Measurements from ENCODE around the gene METAP2.

Gene METAP2

GRCh38 chr12:95513599-95513998 is 39.6 kb downstream of the METAP2 start:
- TF ChIP-seq CTCF (IDR thresholded peaks at IDR 0.05; ENCODE audit: low read depth, low read length), result no peak
- no peak overlapping the region for H3K4me3 ChIP-seq (replicated peaks in 1 of 2; ENCODE audit: low read depth in 2 of 2, low read length in 2 of 2)
- no peak for DNase-seq (ENCODE audit: low read depth in 2 of 2)

GRCh38 chr12:95515197-95515596 is 41.2 kb downstream of the METAP2 start:
- no peak overlapping the region for H3K4me3 ChIP-seq (replicated peaks in 1 of 2; ENCODE audit: low read depth in 2 of 2, low read length in 2 of 2)
- TF ChIP-seq CTCF (IDR thresholded peaks at IDR 0.05; ENCODE audit: low read depth, low read length), result no peak
- DNase-seq (ENCODE audit: low read depth in 2 of 2), result no peak

- no peak for DNase-seq (ENCODE audit: low read depth in 2 of 2)
- H3K4me3 ChIP-seq (replicated peaks in 1 of 2; ENCODE audit: low read depth in 2 of 2, low read length in 2 of 2), result no peak overlapping the region
- no peak for TF ChIP-seq CTCF (IDR thresholded peaks at IDR 0.05; ENCODE audit: low read depth, low read length)
Measured at GRCh38 chr12:95516757-95517156, 42.8 kb downstream of the METAP2 start.

- TF ChIP-seq CTCF (IDR thresholded peaks at IDR 0.05; ENCODE audit: low read depth, low read length), result no peak
- no peak for DNase-seq (ENCODE audit: low read depth in 2 of 2)
- H3K4me3 ChIP-seq (replicated peaks in 1 of 2; ENCODE audit: low read depth in 2 of 2, low read length in 2 of 2), result no peak overlapping the region
Measured at GRCh38 chr12:95517246-95517645, 43.3 kb downstream of the METAP2 start.

GRCh38 chr12:95518944-95519343 is 45.0 kb downstream of the METAP2 start:
- H3K4me3 ChIP-seq (replicated peaks in 1 of 2; ENCODE audit: low read depth in 2 of 2, low read length in 2 of 2), result no peak overlapping the region
- no peak for DNase-seq (ENCODE audit: low read depth in 2 of 2)
- TF ChIP-seq CTCF (IDR thresholded peaks at IDR 0.05; ENCODE audit: low read depth, low read length), result no peak

- H3K4me3 ChIP-seq (replicated peaks in 1 of 2; ENCODE audit: low read depth in 2 of 2, low read length in 2 of 2), result no peak overlapping the region
- no peak for DNase-seq (ENCODE audit: low read depth in 2 of 2)
- no peak for TF ChIP-seq CTCF (IDR thresholded peaks at IDR 0.05; ENCODE audit: low read depth, low read length)
Measured at GRCh38 chr12:95520816-95521215, 46.9 kb downstream of the METAP2 start.

GRCh38 chr12:95522692-95523091 is 48.7 kb downstream of the METAP2 start:
- no peak for TF ChIP-seq CTCF (IDR thresholded peaks at IDR 0.05; ENCODE audit: low read depth, low read length)
- DNase-seq (ENCODE audit: low read depth in 2 of 2), result no peak
- H3K4me3 ChIP-seq (replicated peaks in 1 of 2; ENCODE audit: low read depth in 2 of 2, low read length in 2 of 2), result no peak overlapping the region
